DOHH2 (cell line): ENCODE results near the gene STPG2.

Experiments used
- CTCF ChIP-seq: fragments of 200-600 bp; sonication (generic); IDR thresholded peaks from one replicate; pipeline ENCODE4 v1.5.1; 2014; ENCODE audit warnings: antibody characterized with exemption, mild to moderate bottlenecking, low read depth, low read length; ENCODE audit not compliant: poor library complexity, severe bottlenecking
- EZH2phosphoT487 ChIP-seq: fragments of 200-600 bp; sonication (generic); IDR thresholded peaks from 2 replicates; pipeline ENCODE4 v1.6.1; 2017; ENCODE audit warnings: borderline replicate concordance, mild to moderate bottlenecking, antibody characterized with exemption, low read length, moderate library complexity, mixed read lengths

- TF ChIP-seq CTCF (no peak), EZH2phosphoT487 (no peak)
These were observed 553.0 kb downstream of the STPG2 start for GRCh38 chr4:97590266-97590665.
